GM19372 (cell line): ENCODE data around the gene ZBTB8A.
A peak's percentile ranks its signal among the peaks of the same experiment; 100 is the strongest.
"Not testable (repeated sequence)": the region's sequence is repeated elsewhere in the genome, so short reads cannot be mapped to it uniquely, and the experiment has no call there.

Source experiments
- ATAC-seq: cut with Tn5 transposase; IDR thresholded peaks from one replicate; pipeline ENCODE4 v1.9.1; 2021; ENCODE audit warnings: mild to moderate bottlenecking, low read depth, moderate library complexity; ENCODE audit not compliant: unreplicated experiment

Gene ZBTB8A

GRCh38 chr1:32618673-32619221 lies 79.5 kb downstream of the ZBTB8A start:
- ATAC-seq: no peak

DNA sequence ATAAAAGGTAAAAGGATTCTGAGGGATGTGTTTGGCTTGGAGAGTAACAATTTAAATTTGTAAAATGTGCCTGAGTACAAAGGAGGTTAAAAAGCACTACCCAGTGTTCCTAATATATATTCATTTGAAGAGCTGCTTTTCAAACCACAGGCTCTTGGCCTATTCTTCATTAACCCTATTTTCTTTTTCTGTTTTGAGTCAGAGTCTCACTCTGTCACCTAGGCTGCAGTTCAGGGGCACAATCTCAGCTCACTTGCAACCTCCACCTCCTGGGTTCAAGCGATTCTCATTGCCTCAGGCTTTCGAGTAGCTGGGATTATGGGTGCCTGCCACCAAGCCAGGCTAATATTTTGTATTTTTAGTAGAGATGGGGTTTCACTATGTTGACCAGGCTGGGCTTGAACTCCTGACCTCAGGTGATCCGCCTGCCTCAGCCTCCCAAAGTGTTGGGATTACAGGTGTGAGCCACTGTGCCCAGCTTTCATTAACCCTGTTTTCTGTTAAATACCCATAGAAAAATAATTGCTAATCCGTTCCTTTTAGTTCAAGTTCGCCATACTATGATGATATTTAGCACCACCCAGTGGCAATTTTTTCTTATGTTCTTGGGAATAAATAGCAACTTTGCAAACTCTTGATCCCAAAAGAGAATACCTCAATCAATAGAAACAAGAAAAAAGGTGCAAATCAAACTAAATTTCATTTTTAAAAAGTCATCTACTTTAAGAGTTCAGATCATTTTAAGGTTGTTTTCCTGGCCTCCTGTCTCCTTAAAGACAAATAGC lies 80.7 kb downstream of the ZBTB8A start:
- ATAC-seq: no peak

- ATAC-seq: no peak
These were observed 83.0 kb downstream of the ZBTB8A start for GRCh38 chr1:32622205-32622604.

- ATAC-seq: no peak
These were observed 83.8 kb downstream of the ZBTB8A start for GRCh38 chr1:32622806-32623681.

DNA sequence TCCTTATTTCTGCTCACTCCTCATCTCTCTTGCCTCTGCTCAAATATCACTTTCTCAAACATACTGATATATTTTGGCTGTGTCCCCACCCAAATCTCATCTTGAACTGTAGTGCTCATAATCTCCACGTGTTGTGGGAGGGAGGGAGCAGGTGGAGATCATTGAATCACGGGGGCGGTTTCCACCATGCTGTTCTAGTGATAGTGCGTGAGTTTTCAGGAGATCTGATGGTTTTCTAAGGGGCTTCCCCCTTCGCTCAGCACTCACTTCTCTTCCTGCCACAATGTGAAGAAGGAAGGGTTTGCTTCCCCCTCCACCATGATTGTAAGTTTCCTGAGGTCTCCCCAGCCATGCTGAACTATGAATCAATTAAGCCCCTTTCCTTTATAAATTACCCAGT lies 84.5 kb downstream of the ZBTB8A start:
- ATAC-seq: no peak

GRCh38 chr1:32626176-32626575 lies 86.9 kb downstream of the ZBTB8A start:
- no peak for ATAC-seq

DNA sequence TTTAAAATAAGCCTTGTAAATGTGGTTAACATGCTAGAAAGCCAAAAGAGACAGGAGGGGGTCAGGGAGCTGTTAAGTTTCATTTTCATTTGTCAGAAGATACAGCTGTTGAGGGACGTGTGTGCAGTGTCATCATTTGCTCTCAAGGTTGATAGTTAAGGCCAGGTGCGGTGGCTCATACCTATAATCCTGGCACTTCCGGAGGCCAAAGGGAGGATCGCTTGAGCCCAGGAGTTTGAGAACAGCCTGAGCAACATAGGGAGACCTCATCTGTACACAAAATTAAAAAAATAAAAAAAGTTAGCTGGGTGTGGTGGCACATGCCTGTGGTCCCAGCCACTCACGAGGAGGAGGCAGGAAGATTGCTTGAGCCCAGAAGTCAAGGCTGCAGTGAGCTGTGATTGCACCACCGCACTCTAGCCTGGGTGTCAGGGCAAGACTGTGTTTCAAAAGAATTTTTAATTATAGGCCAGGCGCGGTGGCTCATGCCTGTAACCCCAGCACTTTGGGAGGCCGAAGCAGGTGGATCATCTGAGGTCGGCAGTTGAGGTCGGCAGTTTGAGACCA lies 88.5 kb downstream of the ZBTB8A start:
- ATAC-seq: no peak

GRCh38 chr1:32630173-32630572 lies 90.9 kb downstream of the ZBTB8A start:
- ATAC-seq: not testable (repeated sequence)

- ATAC-seq: no peak
These were observed 93.6 kb downstream of the ZBTB8A start for GRCh38 chr1:32632829-32633228.

- ATAC-seq: no peak
These were observed 96.5 kb downstream of the ZBTB8A start for GRCh38 chr1:32635508-32636277.

GRCh38 chr1:32636914-32637645 lies 97.9 kb downstream of the ZBTB8A start:
- no peak for ATAC-seq

DNA sequence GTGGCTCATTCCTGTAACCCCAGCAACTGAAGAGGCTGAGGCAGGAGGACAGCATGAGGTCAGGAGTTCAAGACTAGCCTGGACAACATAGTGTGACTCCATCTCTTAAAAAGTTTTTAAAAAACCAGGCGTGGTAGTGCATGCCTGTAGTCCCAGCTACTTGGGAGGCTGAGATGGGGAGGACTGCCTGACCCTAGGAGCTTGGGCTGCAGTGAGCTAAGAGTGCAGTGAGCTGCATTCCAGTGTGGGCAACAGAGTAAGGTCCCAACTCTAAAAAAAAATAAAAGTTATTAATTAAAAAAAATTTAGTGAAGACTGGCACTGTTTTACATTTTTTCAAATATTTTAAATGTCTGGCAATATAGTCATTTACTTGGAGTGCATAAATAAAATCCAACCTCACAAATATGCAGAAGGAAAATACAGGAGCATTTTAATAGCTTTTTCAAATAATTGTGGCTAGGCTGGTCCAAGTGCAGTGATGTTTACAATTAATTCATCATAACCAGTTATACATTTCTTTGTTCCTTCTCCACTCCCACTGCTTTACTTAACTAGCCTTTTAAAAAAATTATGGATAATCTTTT lies 100.4 kb downstream of the ZBTB8A start:
- no peak for ATAC-seq

DNA sequence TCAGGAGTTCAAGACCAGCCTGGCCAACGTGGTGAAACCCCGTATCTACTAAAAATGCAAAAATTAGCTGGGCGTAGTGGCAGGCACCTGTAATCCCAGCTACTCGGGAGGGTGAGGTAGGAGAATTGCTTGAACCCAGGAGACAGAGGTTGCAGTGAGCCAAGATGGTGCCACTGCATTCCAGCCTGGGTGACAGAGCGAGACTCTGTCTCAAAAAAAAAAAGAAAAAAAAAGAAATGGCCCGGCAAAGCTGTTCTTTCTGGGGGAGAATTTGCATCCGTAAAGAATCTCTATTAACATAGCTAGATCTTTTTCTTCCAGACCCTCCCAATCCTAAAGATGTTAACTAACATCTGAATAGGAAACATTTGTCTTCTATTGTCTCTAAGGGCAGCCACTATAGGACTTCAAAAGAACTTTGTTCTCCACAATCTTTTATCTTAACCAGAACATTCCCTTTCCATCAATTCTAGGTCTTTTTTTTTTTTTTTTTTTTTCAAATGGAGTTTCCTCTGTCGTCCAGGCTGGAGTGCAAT lies 103.1 kb downstream of the ZBTB8A start:
- not testable (repeated sequence) for ATAC-seq

- ATAC-seq: no peak
These were observed 105.2 kb downstream of the ZBTB8A start for GRCh38 chr1:32644426-32644825.

DNA sequence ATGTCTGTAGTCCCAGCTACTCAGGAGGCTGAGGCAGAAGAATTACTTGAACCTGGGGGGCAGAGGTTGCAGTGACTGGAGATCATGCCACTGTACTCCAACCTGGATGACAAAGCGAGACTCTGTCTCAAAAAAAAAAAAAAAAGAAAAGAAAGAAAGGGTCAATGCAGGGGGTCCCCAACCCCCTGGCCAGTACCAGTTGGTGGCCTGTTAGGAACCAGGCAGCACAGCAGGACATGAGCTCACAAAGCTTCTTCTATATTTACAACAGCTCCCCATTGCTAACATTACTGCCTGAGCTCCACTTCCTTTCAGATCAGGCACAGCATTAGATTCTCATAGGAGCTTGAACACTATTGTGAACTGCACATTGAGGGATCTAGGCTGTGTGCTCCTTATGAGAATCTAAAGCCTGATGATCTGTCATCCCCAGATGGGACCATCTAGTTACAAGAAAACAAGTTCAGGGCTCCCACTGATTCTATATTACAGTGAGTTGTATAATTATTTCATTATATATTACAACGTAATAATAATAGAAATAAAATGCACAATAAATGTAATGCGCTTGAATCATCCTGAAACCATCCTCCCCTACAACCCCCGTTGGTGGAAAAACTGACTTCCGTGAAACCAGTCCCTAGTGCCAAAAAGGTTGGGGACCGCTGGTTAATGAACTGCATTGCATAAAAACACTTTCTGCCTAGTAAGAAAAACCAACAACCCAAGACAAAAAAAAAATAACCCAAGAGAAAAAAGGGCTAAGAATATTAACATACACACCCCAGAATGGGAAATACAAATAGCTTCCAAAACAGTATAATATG lies 108.3 kb downstream of the ZBTB8A start:
- ATAC-seq: no peak

DNA sequence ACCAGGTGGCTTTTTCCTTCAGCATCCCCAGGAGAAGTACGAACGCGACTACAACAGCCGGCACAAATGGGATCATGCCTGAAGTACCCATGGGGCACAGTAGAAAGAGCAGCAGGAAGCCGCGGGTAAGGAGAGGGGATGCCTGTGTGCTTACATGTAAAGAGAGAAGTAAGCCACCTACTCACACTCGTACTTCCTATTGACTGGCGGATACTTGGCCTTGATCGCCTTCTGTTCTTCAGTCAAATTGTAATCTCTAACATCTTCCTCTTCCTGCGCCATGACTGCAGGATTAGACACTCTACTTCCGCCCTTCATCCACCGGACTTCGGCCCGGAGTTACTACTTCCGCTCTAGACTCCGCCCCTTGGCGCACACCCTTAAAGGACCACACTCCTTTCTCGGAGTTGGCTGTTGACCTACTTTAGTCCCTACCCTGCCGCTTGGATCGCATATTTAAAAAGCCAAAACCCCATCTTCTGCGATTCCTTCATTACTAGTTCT lies 111.1 kb downstream of the ZBTB8A start, which contains the start of gene ZBTB8OS:
Gene ZBTB8OS, minus strand, starts transcription at position 303 of the 504 bp plus-strand sequence. Its CDS starts 21 bp downstream, at position 282.
- peak; percentile 55 for ATAC-seq

DNA sequence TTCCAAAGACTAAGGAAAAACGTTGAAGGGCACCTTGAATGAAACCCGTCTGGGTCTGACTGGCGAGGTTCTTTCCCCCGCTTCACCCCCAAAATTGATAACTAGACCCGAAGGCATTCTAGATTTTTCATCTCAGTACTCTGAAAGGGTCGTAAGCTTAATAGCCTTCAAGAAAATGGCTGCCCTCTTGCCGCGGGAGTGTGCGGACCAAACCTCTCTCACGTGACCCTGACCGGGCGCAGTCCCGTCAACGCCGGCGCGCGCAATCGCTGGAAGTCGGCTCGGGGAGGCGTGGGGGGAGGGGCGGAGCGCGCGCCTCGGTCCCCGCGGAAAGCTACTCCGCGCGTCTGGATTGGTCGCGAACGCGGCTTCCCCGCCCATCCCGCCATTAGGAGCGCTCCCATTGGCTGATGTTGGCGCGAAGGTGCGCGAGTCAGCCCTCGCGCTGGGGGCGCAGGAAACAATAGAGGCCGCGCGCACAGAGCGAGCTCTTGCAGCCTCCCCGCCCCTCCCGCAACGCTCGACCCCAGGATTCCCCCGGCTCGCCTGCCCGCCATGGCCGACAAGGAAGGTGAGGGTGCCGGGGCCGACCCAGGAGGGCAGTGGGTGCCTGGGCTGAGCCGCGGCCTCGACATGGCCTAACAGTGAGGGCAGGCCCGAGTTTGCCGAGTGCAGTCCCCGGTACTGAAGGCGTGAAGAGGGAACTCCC lies 111.7 kb downstream of the ZBTB8A start, which contains the start of gene RBBP4:
Gene RBBP4, plus strand, starts transcription at position 457 of the 709 bp plus-strand sequence. Its CDS starts 99 bp downstream, at position 556.
- ATAC-seq: peak; percentile 86
